ENCODE results near the gene ADAMTS2.

DNA sequence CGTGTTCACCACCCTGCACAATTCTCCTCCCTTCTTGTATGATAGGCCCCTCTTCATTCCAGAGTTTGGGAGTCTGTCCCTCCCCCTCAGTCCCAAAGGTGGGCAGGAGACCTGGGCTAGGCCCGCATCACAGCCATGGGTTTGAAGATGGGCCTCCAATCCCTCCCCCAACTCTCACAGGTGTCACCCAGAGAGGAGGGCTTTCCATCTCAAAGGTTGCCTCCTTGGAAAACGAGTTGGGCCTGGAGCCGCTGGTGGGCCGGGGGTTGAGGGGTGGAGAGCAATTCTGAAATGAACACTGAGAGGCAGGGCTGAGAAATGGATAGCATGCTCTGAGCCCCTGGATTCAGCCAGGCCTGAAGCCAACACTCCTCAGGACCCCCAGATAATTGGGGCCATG is 6.2 kb downstream of the ADAMTS2 start:
- no peak for TF ChIP-seq POLR2A (IDR thresholded peaks at IDR 0.05; ENCODE audit: low read depth, low read length)
- TF ChIP-seq POLR2AphosphoS5 (IDR thresholded peaks at IDR 0.05; ENCODE audit: low read depth, low read length), result no peak

Data from GM12891 (cell line).